ENCODE data around the gene ERBB3. TPM values are rescaled to one million over a fixed set of nuclear protein-coding genes. Genes with fewer than 3 reads are reported as not detected.
"Not testable (repeated sequence)": the region's sequence is repeated elsewhere in the genome, so short reads cannot be mapped to it uniquely, and the experiment has no call there.

ERBB3 gene
- total RNA-seq, 2 donors from 2014 or later = 1.4 to 1.9 TPM

GRCh38 chr12:56105609-56105902 lies 25.6 kb downstream of the ERBB3 start:
- Mint-ChIP-seq H3K36me3 (ENCODE audit: insufficient read depth in 2 of 2) (peaks cover 17 to 22% of the 10 kb centered on the region in 2 donors), H3K4me3 (peak overlapping the region; percentile 94 to 97), H3K27ac (peak overlapping the region; percentile 98), H3K9me3 (no peaks in the 10 kb centered on the region), H3K4me1 (ENCODE audit: low read depth) (peaks cover 49% of the 10 kb centered on the region), H3K27me3 (ENCODE audit: low read depth) (no peaks in the 10 kb centered on the region)
- ATAC-seq (replicated peaks in 1 of 2) (no peak), DNase-seq (no peak)

GRCh38 chr12:56107242-56107641 lies 27.3 kb downstream of the ERBB3 start:
- peaks cover 34% of the 10 kb centered on the region for H3K4me1 Mint-ChIP-seq (ENCODE audit: low read depth)
- ATAC-seq (replicated peaks in 1 of 2) (no peak), DNase-seq (no peak)
- H3K4me3 Mint-ChIP-seq = peak overlapping the region in 1 of 2 donors; percentile 25
- H3K36me3 Mint-ChIP-seq (ENCODE audit: insufficient read depth in 2 of 2) = peaks cover 23 to 26% of the 10 kb centered on the region in 2 donors
- no peaks in the 10 kb centered on the region for H3K9me3 Mint-ChIP-seq
- H3K27ac Mint-ChIP-seq = peak overlapping the region; percentile 40
- H3K27me3 Mint-ChIP-seq (ENCODE audit: low read depth) = no peaks in the 10 kb centered on the region

GRCh38 chr12:56110571-56110970 lies 30.6 kb downstream of the ERBB3 start:
- Mint-ChIP-seq H3K27ac (no peak overlapping the region), H3K27me3 (ENCODE audit: low read depth) (no peaks in the 10 kb centered on the region), H3K4me3 (no peak overlapping the region), H3K36me3 (ENCODE audit: insufficient read depth in 2 of 2) (peaks cover 15 to 25% of the 10 kb centered on the region in 2 donors), H3K4me1 (ENCODE audit: low read depth) (peaks cover 21% of the 10 kb centered on the region), H3K9me3 (no peaks in the 10 kb centered on the region)
- DNase-seq (no peak), ATAC-seq (replicated peaks in 1 of 2) (no peak)

GRCh38 chr12:56114084-56114483 lies 34.1 kb downstream of the ERBB3 start:
- DNase-seq (no peak), ATAC-seq (replicated peaks in 1 of 2) (no peak)
- peak overlapping the region; percentile 67 for H3K27ac Mint-ChIP-seq
- peak overlapping the region in 1 of 2 donors; percentile 19 for H3K4me3 Mint-ChIP-seq
- peaks cover 19% of the 10 kb centered on the region for H3K4me1 Mint-ChIP-seq (ENCODE audit: low read depth)
- no peaks in the 10 kb centered on the region for H3K9me3 Mint-ChIP-seq
- peaks cover 23 to 31% of the 10 kb centered on the region in 2 donors for H3K36me3 Mint-ChIP-seq (ENCODE audit: insufficient read depth in 2 of 2)
- H3K27me3 Mint-ChIP-seq (ENCODE audit: low read depth) = no peaks in the 10 kb centered on the region

GRCh38 chr12:56115329-56115728 lies 35.4 kb downstream of the ERBB3 start:
- Mint-ChIP-seq H3K4me3 (peak overlapping the region; percentile 90 to 93), H3K36me3 (ENCODE audit: insufficient read depth in 2 of 2) (peaks cover 21 to 26% of the 10 kb centered on the region in 2 donors), H3K27me3 (ENCODE audit: low read depth) (no peaks in the 10 kb centered on the region), H3K4me1 (ENCODE audit: low read depth) (peaks cover 32% of the 10 kb centered on the region), H3K27ac (peak overlapping the region; percentile 99), H3K9me3 (no peaks in the 10 kb centered on the region)
- no peak for DNase-seq
- no peak for ATAC-seq (replicated peaks in 1 of 2)

GRCh38 chr12:56116267-56117081 lies 36.5 kb downstream of the ERBB3 start, which contains the start of gene RPL41:
RPL41 (plus strand) TSS chr12:56116633.
- Mint-ChIP-seq H3K4me3 (peak within 1 kb of the TSS; percentile 90 to 93), H3K4me1 (ENCODE audit: low read depth) (peaks cover 32% of the 10 kb centered on the region), H3K27ac (peak within 1 kb of the TSS; percentile 99), H3K27me3 (ENCODE audit: low read depth) (no peaks in the 10 kb centered on the region), H3K36me3 (ENCODE audit: insufficient read depth in 2 of 2) (peaks cover 16 to 22% of the 10 kb centered on the region in 2 donors), H3K9me3 (no peaks in the 10 kb centered on the region)
- peak; percentile 94 to 96 for DNase-seq
- peak; percentile 48 to 55 for ATAC-seq (replicated peaks in 1 of 2)

GRCh38 chr12:56117082-56117706 lies 37.2 kb downstream of the ERBB3 start:
- Mint-ChIP-seq H3K36me3 (ENCODE audit: insufficient read depth in 2 of 2) (peaks cover 16 to 26% of the 10 kb centered on the region in 2 donors), H3K27ac (peak overlapping the region; percentile 99), H3K4me1 (ENCODE audit: low read depth) (peaks cover 32% of the 10 kb centered on the region), H3K4me3 (peak overlapping the region; percentile 90 to 93)
- not testable (repeated sequence) for H3K27me3 Mint-ChIP-seq (ENCODE audit: low read depth); ATAC-seq (replicated peaks in 1 of 2); DNase-seq; H3K9me3 Mint-ChIP-seq

- Mint-ChIP-seq H3K4me1 (ENCODE audit: low read depth) (peaks cover 32% of the 10 kb centered on the region), H3K9me3 (no peaks in the 10 kb centered on the region), H3K27me3 (ENCODE audit: low read depth) (no peaks in the 10 kb centered on the region), H3K36me3 (ENCODE audit: insufficient read depth in 2 of 2) (peaks cover 16 to 25% of the 10 kb centered on the region in 2 donors), H3K27ac (peak within 1 kb of the TSS; percentile 99), H3K4me3 (peak within 1 kb of the TSS; percentile 90 to 93)
- ATAC-seq (replicated peaks in 1 of 2) (peak; percentile 87), DNase-seq (peak; percentile 97 to 99)
Measured at GRCh38 chr12:56117778-56118687, 38.1 kb downstream of the ERBB3 start, which contains the start of gene ZC3H10. ZC3H10 (plus strand) TSS chr12:56118266; CDS start chr12:56120563, 2,297 bp downstream.

- ATAC-seq (replicated peaks in 1 of 2) (peak in 1 of 2 donors; percentile 3), DNase-seq (no peak)
- peak overlapping the region; percentile 66 for H3K27ac Mint-ChIP-seq
- peaks cover 34% of the 10 kb centered on the region for H3K4me1 Mint-ChIP-seq (ENCODE audit: low read depth)
- H3K27me3 Mint-ChIP-seq (ENCODE audit: low read depth) = no peaks in the 10 kb centered on the region
- no peaks in the 10 kb centered on the region for H3K9me3 Mint-ChIP-seq
- peaks cover 16 to 21% of the 10 kb centered on the region in 2 donors for H3K36me3 Mint-ChIP-seq (ENCODE audit: insufficient read depth in 2 of 2)
- H3K4me3 Mint-ChIP-seq = peak overlapping the region; percentile 90 to 93
Measured at GRCh38 chr12:56118688-56119357, 38.9 kb downstream of the ERBB3 start.

- H3K27ac Mint-ChIP-seq = peak overlapping the region; percentile 66
- DNase-seq = peak; percentile 63 to 69
- peaks cover 16 to 27% of the 10 kb centered on the region in 2 donors for H3K36me3 Mint-ChIP-seq (ENCODE audit: insufficient read depth in 2 of 2)
- ATAC-seq (replicated peaks in 1 of 2) = no peak
- peaks cover 39% of the 10 kb centered on the region for H3K4me1 Mint-ChIP-seq (ENCODE audit: low read depth)
- peak overlapping the region; percentile 90 to 93 for H3K4me3 Mint-ChIP-seq
- no peaks in the 10 kb centered on the region for H3K9me3 Mint-ChIP-seq
- H3K27me3 Mint-ChIP-seq (ENCODE audit: low read depth) = no peaks in the 10 kb centered on the region
Measured at GRCh38 chr12:56119361-56119796, 39.4 kb downstream of the ERBB3 start.

GRCh38 chr12:56120158-56120846 lies 40.3 kb downstream of the ERBB3 start:
- Mint-ChIP-seq H3K36me3 (ENCODE audit: insufficient read depth in 2 of 2) (peaks cover 16 to 27% of the 10 kb centered on the region in 2 donors), H3K27ac (peak overlapping the region; percentile 16), H3K9me3 (no peaks in the 10 kb centered on the region), H3K27me3 (ENCODE audit: low read depth) (no peaks in the 10 kb centered on the region), H3K4me1 (ENCODE audit: low read depth) (peaks cover 39% of the 10 kb centered on the region), H3K4me3 (no peak overlapping the region)
- ATAC-seq (replicated peaks in 1 of 2) (no peak), DNase-seq (no peak)

All from activated T-cell treated with anti-CD3 and anti-CD28 coated beads, Interleukin-2, amount 50 U/mL, for 72 hours (primary cell).